AG04450 (cell line): ENCODE results near the gene PPP6R1. TPM values are rescaled to one million over a fixed set of nuclear protein-coding genes. Genes with fewer than 3 reads are reported as not detected.

Experiments used
- CTCF ChIA-PET: fragments of 300-600, 350-600 bp; formaldehyde crosslinking; extraction: SDS; loops from one replicate; lab custom pipeline; 2022; ENCODE audit warnings: antibody characterized with exemption, inconsistent platforms; lab: Charles Lee
- POLR2A ChIA-PET: fragments of 350-600 bp; formaldehyde crosslinking; extraction: SDS; loops from one replicate; lab custom pipeline; 2021; ENCODE audit warnings: antibody characterized with exemption, inconsistent platforms; lab: Yijun Ruan, JAX
- DNase-seq: peaks from one replicate; pipeline ENCODE4 v3.0.0-alpha.2; 2011; ENCODE audit warnings: low read depth, low spot score
- H3K27ac ChIP-seq: one replicate; pipeline ENCODE4 v1.5.1; 2012; ENCODE audit warnings: low read depth, low read length, control low read depth
- H3K27me3 ChIP-seq: one replicate; pipeline ENCODE4 v1.6.0; 2012; ENCODE audit warnings: low read length; ENCODE audit not compliant: control insufficient read depth, insufficient read depth
- H3K4me3 ChIP-seq: 2 replicates; pipeline ENCODE4 v1.5.1; 2011; ENCODE audit warnings: mild to moderate bottlenecking, low read depth, low read length, control low read depth
- H3K9me3 ChIP-seq: 2 replicates; pipeline ENCODE4 v1.5.1; 2012; ENCODE audit warnings: low read length; ENCODE audit not compliant: control insufficient read depth, insufficient read depth
- CTCF ChIP-seq: IDR thresholded peaks from 2 replicates; pipeline ENCODE4 v1.5.1; 2011; ENCODE audit warnings: low read depth, low read length, control low read depth, inconsistent platforms
- polyA plus RNA-seq: library from polyadenylated mRNA; depleted of rRNA; stranded (reverse); fragments of >200 nt; gene quantifications from 2 replicates; pipeline ENCODE4 v1.2.3, GENCODE V29; 2011

PPP6R1 gene
- polyA plus RNA-seq, 1 experiment = 24.5 TPM

DNA sequence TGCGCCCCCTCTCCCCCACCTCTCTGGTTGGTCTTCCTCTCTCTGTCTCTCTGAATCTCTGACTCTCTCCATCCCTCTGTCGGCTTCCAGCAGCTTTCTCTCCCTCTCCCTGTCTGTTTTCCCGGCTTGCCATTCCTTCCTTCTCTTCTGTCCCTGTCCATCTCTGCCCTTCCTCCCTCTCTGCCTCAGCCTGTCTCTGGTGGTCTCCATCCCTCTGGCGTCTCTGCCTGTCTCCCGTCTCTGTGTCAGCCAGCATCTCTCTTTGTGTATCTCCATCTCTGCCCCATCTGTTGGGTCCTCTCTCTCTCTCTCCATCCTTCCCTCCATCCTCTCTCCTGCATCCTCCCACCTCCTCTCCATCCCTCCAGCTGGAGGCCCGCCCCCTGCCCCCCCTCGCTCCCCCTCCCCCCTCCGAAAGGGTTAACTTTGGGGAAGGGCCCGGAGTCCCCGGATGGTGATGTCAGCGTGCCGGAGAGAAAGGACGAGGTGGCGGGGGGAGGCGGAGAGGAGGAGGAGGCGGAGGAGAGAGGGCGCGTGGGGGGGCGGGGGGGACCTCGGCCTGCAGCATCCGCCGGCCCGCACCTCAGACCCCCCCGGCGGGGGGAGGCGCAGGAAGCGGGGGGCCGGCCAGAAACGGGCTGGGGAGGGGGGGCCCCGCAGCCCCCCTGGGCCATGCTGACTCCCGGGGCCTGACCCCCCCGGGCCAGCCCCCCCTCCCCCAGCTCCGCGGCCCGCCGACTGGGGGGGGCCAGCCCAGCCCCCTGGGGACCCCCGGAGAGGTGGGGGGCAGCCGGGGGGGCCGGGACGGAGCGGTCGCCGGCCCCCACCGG lies 24.9 kb upstream of the PPP6R1 start, which contains the start of gene BRSK1:
TSS of gene BRSK1 (plus strand) at position 450 of the 830 bp plus-strand sequence. CDS start 446 bp downstream, outside the sequence.
- Histone ChIP-seq H3K27me3 (no peaks in the 10 kb centered on the region), H3K27ac (no peak within 1 kb of the TSS), H3K4me3 (peak within 1 kb of the TSS; percentile 61), H3K9me3 (no peaks in the 10 kb centered on the region; the same call in 1 of the 2 replicates)
- DNase-seq = no peak
- ChIA-PET POLR2A (interaction anchor here (0.6 to 2.5 kb wide), 3 partner anchors 25 to 100 kb away, joined by 3 to 6 read pairs (median 3); partner anchors contain the start of gene PPP6R1), CTCF (interaction anchor here (1.4 to 2.1 kb wide), 2 partner anchors 8 to 18 kb away, joined by 5 to 7 read pairs; no protein-coding TSS in a partner anchor)
- TF ChIP-seq CTCF = no peak

GRCh38 chr19:55279770-55280643 lies 21.2 kb upstream of the PPP6R1 start, which contains the start of gene HSPBP1:
Gene HSPBP1 (minus strand): TSS chr19:55280110. CDS start chr19:55279608, 502 bp downstream.
- DNase-seq = peak; percentile 84
- Histone ChIP-seq H3K27ac (peak within 1 kb of the TSS; percentile 84), H3K4me3 (peak within 1 kb of the TSS; percentile 92), H3K27me3 (no peaks in the 10 kb centered on the region), H3K9me3 (no peaks in the 10 kb centered on the region)
- POLR2A ChIA-PET = interaction anchor here (0.7 to 1.1 kb wide), 9 partner anchors 21 to 224 kb away, joined by 3 to 17 read pairs (median 3); partner anchors contain the start of genes PPP6R1 and UBE2S
- CTCF ChIA-PET = interaction anchor here (1.0 to 1.5 kb wide), 2 partner anchors 13 to 60 kb away, joined by 3 to 9 read pairs; partner anchors contain the start of gene KMT5C
- TF ChIP-seq CTCF = no peak

- TF ChIP-seq CTCF = no peak
- no peaks in the 10 kb centered on the region for H3K9me3 ChIP-seq
- H3K27me3 ChIP-seq = no peaks in the 10 kb centered on the region
- ChIA-PET POLR2A (interaction anchor here (0.8 to 1.1 kb wide), 4 partner anchors 20 to 127 kb away, joined by 3 to 6 read pairs (median 5); partner anchors contain the start of gene PPP6R1), CTCF (interaction anchor here (1.5 kb wide), 1 partner anchor 13 kb away, joined by 9 read pairs; no protein-coding TSS in a partner anchor)
- DNase-seq = no peak
- H3K27ac ChIP-seq = peak overlapping the region; percentile 84
- H3K4me3 ChIP-seq = peak overlapping the region; percentile 92
Observed at GRCh38 chr19:55279340-55279739, 20.5 kb upstream of the PPP6R1 start.

GRCh38 chr19:55278391-55279135 lies 19.7 kb upstream of the PPP6R1 start:
- POLR2A ChIA-PET = interaction anchor here (1.1 kb wide), 1 partner anchor 19 kb away, joined by 5 read pairs; the partner anchor contains the start of gene PPP6R1
- CTCF ChIA-PET = interaction anchor here (0.7 to 1.5 kb wide), 3 partner anchors 14 to 81 kb away, joined by 3 to 9 read pairs (median 7); no protein-coding TSS in a partner anchor

More at GRCh38 chr19:55278391-55279135, 19.7 kb upstream of the PPP6R1 start:
- Histone ChIP-seq H3K9me3 (no peaks in the 10 kb centered on the region), H3K27me3 (no peaks in the 10 kb centered on the region), H3K27ac (no peak overlapping the region), H3K4me3 (no peak overlapping the region; the same call in 1 of the 2 replicates)
- no peak for DNase-seq
- TF ChIP-seq CTCF = no peak
